OCI-LY7 (cell line): ENCODE data around the gene SAC3D1.

Source experiments
- CTCF ChIP-seq: fragments of 200-600 bp; sonication (generic); conservative IDR thresholded peaks from 2 replicates; pipeline ENCODE4 v1.5.1; 2014; ENCODE audit warnings: mild to moderate bottlenecking, antibody characterized with exemption, low read length, moderate library complexity, mixed read lengths
- EZH2phosphoT487 ChIP-seq: fragments of 200-600 bp; sonication (generic); IDR thresholded peaks from 2 replicates; pipeline ENCODE4 v1.6.1; 2018; ENCODE audit warnings: low read depth, borderline replicate concordance, mild to moderate bottlenecking, mixed run types, antibody characterized with exemption, low read length, moderate library complexity, mixed read lengths

GRCh38 chr11:65013130-65013887, 27.7 kb upstream of the SAC3D1 start:
- TF ChIP-seq CTCF, result peak; percentile 79
- TF ChIP-seq EZH2phosphoT487, result no peak
